HG03575 (cell line): Measurements from ENCODE around the gene HORMAD1.
"Not testable (repeated sequence)": the region's sequence is repeated elsewhere in the genome, so short reads cannot be mapped to it uniquely, and the experiment has no call there.

Experiments used
- ATAC-seq: cut with Tn5 transposase; IDR thresholded peaks from one replicate; pipeline ENCODE4 v1.9.1; 2021; ENCODE audit not compliant: unreplicated experiment, insufficient number of reproducible peaks, low FRiP score; ENCODE audit errors: extremely low read depth

Gene HORMAD1, protein sequence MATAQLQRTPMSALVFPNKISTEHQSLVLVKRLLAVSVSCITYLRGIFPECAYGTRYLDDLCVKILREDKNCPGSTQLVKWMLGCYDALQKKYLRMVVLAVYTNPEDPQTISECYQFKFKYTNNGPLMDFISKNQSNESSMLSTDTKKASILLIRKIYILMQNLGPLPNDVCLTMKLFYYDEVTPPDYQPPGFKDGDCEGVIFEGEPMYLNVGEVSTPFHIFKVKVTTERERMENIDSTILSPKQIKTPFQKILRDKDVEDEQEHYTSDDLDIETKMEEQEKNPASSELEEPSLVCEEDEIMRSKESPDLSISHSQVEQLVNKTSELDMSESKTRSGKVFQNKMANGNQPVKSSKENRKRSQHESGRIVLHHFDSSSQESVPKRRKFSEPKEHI

DNA sequence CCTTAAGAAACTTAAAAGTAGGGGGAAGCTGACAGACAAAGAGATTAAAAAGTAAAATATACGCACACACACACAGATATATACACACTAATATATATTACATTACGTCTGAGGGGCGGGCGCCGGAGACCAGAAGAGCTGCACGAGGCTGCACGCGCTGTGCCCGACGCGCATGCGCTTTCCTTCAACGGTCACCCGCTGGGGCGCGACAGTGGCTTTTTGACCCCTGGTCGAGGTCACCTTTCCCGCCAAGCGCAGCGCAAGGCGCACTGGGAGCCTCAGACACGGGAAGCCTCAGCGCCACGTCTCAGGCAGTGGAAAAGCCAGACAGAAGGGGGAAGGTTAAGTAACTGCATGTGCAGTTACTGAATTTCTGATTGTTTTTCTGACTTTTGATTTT lies at the start of gene HORMAD1:
Gene HORMAD1, minus strand, starts transcription at position 193 of the 400 bp plus-strand sequence. CDS start 1,390 bp downstream, outside the sequence.
- no peak for ATAC-seq

DNA sequence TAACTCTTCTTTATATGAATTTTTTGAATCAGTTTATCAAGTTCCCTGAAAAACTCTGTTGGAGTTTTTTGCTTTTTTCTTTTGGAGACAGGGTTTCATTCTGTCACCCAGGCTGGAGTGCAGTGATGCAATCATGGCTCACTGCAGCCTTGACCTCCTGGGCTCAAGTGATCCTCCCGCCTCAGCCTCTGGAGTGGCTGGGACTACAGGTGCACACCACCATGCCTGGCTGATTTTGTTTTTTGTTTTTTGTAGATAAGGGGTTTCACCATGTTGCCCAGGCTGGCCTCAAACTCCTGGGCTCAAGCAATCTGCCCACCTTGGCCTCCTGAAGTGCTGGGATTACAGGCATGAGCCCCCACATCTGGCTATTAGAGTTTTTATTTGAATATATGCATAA lies 47.0 kb upstream of the HORMAD1 start:
- not testable (repeated sequence) for ATAC-seq

DNA sequence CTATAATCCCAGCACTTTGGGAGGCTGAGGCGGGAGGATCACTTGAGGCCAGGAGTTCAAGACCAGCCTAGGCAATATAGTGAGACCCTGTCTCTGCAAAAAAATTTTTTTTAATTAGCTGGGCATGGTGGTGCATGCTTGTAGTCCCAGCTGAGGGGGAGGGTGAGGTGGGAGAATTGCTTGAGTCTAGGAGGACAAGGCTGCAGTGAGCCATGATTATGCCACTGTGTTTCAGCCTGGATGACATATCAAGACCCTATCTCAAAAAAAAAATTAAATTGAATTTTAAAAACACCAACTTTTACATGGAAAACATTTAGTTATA lies 45.2 kb upstream of the HORMAD1 start:
- ATAC-seq: not testable (repeated sequence)

DNA sequence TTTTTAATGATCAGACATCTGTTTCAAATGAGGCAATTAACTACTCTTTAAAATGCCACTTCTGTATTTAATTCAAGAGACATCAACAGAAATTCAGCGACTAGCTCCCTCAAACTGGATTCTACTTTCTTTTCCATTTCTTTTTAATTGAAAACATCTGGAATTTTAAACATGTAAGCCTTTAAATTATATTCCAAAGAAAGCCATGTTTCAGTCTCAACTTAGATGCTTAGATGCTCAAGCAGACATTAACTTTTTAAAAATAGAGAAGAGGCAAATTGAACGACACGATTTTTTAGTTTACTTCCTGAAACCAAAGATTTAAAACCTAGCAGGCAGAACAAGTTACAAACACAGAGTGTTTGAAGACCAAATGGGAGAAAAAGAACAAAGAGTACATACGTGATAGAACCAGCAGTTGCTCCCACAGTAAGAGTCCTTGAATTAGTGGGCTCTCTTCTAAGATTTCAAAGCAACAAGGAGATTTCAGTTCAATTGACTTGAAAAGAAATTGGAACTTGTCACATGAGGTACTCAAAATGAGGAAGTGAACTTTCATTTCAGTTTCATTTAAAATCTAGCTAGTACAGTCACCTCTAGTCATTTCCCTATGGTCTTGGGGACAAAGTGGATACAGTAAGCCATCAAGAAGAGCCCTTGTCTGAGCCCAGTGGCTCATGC lies 44.7 kb upstream of the HORMAD1 start, which contains the start of gene CTSS:
Gene CTSS, minus strand, starts transcription at position 483 of the 681 bp plus-strand sequence. CDS start 1,015 bp downstream, outside the sequence.
- ATAC-seq: peak; percentile 38

DNA sequence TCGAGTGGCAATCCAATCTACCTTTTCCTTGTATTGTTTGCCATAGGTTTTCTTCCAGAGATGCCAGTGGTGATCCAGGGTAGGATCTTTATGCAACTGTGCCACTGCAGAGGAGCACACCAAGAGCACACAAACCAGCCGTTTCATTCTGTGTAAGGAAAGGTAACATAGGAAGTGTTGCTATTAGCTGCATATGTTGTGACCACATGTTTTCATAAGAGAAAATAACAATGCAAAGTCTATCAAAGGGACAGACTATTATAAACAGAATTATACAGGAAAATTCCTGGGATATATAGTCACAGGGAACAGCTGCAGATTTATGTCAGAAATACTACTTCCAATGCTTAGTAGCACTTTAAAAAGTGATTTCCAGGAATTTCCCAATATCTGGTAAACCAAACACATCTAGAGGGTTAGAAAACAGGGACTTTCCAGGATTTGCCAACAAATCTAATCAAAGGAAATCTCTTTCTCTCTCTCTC lies 44.0 kb upstream of the HORMAD1 start:
- ATAC-seq: no peak

DNA sequence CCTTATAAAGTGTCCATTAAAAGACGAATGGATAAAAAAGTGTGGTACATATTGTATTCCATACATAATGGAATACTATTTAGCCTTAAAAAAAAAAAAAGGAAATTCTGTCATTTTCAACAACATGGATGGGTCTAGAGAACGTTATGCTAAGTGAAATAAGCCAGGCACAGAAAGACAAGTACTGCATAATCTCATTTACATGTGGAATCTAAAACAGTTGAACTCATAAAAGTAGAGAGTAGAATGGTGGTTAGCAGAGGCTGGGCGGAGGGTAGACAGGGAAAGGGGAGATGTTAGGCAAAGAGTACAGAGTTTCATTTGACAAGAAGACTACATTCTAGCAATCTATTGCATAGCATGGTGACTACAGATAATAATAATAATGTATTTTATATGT lies 42.3 kb upstream of the HORMAD1 start:
- no peak for ATAC-seq

DNA sequence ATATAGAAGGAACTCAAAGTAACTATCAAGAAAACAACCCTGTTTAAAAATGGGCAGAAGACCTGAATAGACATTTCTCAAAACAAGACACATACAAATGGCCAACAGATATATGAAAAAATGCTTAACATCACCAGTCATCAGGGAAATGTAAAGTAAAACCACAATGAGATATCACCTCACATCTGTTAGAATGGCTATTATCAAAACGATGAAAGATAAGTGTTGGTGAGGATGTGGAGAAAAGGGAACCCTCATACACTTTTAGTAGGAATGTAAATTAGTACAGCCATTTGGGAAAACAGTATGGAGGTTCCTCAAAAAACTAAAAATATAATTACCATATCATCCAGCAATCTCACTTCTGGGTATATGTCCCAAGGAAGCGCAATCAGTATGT lies 41.9 kb upstream of the HORMAD1 start:
- no peak for ATAC-seq

DNA sequence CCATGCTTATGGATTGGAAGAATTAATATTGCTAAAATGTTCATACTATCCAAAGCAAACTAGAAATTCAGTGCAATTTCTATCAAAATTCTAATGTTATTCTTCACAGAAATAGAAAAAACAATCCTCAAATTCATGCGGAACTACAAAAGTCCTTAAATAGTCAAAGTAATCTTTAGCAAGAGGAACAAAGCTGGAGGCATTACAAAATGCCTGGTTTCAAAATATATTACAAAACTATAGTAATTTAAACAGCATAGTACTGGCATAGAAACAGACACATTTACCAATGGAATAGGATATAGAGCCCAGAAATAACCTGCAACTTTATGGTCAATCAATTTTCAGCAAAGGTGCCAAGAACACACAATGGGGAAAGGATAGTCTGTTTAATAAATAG lies 41.1 kb upstream of the HORMAD1 start:
- no peak for ATAC-seq

DNA sequence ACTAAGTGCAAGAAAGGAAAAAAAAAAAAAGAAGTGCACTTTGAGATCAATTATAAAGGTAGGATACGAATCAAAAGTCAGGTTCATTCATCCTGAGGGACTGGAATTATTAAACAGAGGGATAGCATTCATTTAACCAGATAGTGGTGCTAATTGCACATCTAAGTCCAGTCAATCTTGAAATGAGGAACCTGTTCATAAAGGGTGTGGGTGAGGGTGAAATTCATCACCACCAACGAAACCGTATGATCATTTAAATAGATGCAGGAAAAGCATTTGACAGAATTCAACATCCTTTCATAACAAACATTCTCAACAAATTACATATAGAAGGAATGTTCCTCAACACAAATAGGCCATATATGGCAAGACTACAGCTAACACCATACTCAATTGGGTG lies 39.3 kb upstream of the HORMAD1 start:
- ATAC-seq: no peak

DNA sequence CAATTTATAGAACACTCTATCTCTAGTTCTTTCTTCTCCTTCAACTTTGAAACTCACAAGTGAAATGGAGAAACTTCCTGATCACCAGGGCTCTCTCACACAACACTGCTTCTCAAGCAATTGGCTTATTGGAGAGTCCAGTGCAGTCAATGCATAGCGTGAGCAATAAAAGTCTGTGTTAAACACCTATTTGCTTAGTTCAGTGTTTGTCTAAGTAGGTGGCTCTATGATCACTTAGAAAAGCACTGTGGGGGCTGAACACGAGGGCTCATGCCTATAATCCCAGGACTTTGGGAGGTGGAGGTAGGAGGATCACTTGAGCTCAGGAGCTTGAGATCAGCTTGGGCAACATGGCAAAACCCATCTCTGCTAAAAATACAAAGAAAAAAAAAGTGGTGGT lies 32.7 kb upstream of the HORMAD1 start:
- ATAC-seq: no peak

DNA sequence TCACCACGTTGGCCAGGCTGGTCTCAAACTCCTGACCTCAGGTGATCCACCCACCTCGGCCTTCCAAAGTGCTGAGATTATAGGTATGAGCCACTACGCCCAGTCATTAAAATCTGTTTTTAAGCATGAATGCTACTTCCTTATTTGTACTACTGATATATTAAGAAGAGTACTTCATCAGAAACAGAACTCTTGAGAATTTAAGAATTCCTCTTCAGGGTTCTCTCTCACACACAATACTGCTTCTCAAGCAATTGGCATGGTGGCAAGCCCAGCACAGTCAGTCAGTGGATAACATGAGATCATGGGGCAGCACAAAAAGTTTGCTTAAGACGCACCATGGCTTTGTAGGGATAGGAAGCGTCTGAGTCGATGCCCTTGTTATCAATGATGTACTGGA lies 30.7 kb upstream of the HORMAD1 start:
- ATAC-seq: no peak

DNA sequence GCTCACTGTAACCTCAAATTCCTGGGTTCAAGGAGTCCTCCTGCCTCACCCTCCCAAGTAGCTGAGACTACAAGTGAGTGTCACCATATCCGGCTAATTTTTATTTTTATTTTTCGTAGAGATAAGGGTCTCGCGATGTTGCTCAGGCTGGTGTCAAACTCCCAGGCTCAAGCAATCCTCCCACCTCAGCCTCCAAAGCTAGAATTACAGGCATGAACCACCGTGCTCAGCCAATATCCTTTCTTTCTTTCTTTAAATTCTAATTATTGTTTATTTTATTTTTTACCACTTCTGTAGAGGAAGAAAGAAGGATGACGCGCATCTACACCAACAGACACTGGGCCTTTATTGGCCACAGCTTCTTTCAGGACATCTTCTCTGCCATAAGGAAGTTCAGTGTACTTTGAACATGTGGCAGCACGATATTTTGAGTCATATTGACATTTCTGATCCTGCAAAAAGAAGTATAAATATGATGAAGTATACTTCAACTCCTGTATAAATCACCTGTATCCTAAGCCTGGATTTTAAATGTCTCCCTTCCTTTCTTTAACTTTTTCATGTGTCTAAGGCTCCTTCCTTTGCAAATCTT lies 29.1 kb upstream of the HORMAD1 start:
- ATAC-seq: no peak

DNA sequence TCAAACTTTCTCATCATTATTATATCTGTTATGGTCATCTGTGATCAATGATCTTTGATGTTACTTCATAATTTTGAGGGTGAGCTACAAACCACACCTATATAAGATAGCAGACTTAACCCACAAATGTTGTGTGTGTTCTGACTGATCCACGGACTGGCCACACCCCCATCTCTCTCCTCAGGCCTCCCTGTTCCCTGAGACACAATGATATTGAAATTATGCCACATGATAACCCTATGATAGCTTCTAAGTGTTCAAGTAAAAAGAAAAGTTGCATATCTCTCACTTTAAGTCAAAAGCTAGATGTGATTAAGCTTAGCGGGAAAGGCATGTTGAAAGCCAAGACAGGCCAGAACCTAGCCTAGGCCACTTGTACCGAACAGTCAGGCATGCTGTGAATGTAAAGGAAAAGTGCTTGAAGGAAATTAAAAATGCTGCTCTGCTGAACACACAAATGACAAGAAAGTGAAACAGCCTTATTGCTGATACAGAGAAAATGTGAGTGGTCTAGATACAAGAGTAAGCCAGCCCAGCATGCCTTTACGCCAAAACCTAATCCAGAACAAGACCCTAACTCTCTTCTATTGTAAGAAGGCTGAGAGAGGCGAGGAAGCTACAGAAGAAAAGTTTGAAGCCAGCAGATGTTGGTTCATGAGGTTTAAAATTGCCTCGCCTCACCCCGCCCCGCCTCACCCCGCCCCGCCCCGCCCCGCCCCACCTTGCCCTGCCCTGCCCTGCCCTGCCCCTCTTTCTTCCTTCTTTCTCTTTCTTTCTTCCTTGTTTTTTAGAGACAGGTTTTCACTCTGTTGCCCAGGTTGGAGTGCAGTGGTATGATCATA lies 28.4 kb upstream of the HORMAD1 start:
- no peak for ATAC-seq

DNA sequence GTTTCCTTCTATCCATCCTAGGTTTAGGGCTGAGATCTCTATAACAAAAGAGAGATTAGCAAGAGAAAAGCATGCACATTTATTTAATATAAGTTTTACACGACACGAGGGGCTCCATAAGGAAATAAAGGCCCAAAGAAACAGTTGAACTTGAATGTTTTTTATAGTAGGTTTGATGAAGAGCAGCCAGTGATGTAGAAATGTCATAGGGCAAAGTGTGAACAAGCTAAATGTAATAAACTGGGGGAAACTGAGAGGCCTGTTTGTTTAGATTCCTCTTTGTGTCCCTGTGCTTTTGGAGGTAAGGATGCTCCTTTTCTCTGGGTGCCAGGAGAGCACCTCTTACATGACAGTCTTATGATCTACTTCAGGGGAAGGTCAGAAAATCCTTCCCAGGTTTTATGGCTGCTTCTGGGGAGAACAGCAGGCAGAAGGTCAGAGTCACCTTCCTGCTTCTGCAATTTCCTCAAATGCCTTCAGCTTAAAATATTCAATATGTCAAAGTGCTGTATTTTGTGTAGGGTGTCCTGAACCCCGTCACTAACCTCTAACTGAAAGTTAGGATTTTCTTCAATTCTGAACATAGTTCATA lies 9.5 kb upstream of the HORMAD1 start:
- ATAC-seq: no peak

DNA sequence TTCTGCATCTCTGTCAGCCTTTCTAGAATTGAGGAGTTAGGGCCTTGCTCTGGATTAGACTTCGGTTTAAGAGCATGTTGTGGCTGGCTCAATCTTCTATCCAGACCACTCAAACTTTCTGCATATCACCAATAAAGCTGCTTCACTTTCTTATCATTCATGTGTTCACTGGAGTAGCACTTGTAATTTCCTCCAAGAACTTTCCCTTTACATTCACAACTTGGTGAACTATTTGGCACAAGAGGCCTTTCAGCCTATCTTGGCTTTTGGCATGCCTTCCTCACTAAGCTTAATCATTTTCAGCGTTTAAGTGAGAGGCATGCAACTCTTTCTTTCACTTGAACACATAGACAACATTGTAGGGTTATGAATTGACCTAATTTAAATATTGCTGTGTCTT lies 3.6 kb upstream of the HORMAD1 start:
- ATAC-seq: no peak

DNA sequence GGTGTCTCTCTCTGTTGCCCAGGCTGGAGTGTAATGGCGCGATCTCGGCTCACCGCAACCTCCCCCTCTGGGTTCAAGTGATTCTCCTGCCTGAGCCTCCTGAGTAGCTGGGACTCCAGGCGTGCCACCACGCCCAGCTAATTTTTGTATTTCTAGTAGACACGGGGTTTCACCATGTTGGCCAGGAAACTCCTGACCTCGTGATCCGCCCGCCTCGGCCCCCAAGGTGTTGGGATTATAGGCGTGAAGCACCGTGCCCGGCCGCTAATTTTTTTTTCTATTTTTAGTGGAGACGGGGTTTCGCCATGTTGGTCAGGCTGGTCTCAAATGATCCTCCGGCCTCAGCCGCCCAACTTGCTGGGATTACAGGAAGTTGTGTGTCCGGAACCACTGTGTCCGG lies 597 bp downstream of the HORMAD1 start:
- no peak for ATAC-seq

DNA sequence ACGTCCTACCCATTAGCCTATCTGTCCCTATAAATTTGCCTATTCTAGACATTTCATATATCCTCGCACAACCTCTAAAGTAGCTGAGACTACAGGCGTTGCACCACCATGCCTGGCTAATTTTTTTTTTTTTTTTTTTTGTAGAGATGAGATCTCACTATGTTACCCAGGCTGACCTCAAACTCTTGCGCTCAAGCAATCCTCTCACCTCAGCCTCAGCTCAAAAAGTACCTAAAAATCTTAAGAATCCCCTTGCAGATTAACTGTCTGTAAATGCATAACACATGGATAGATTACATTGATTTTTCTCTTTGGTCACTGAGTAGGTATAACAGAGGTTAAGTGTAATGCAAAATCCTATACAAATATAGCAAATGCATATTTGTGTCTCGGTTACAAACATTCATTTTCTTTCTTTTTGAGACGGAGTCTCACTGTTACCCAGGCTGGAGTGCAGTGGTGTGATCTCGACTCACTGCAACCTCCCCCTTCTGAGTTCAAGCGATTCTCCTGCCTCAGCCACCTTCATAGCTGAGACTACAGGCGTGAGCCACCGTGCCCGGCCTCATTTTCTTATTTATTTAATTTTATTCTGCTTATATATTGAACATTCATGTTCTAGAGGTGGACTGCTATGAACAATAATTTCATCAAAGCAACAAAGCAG lies 2.3 kb downstream of the HORMAD1 start:
- no peak for ATAC-seq

DNA sequence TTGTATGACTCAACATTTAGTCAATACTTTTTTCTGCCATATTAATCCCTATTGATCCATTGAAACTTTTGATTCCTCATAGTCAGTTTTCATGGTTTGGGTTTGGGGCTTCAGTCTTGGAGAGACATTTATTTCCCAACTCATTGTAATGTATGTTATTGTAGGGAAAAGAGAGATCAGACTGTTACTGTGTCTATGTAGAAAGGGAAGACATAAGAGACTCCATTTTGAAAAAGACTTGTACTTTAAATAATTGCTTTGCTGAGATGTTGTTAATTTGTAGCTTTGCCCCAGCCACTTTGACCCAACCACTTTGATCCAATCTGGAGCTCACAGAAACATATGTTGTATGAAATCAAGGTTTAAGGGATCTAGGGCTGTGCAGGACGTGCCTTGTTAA lies 11.7 kb downstream of the HORMAD1 start:
- ATAC-seq: not testable (repeated sequence)
